Measurements from ENCODE around the gene LIMD2. TPM values are rescaled to one million over a fixed set of nuclear protein-coding genes. Genes with fewer than 3 reads are reported as not detected.

Gene LIMD2
- total and polyA plus RNA-seq, 2 of the 8 experiments (the other 6 are each of a cell fraction or from before 2014, with no cell fraction given), result 72.0 to 77.2 TPM

GRCh38 chr17:63741408-63742173, 41.7 kb upstream of the LIMD2 start, which contains the start of gene STRADA (continued):
- TF ChIP-seq CBX5 (IDR thresholded peaks at IDR 0.05; ENCODE audit: low read depth, low read length) (no peak), YY1 (IDR thresholded peaks at IDR 0.05; ENCODE audit: low read depth, low read length) (0 out of 2 replicates have a peak, but pooled peaks have one; percentile 8), CREB1 (IDR thresholded peaks at IDR 0.05) (peak; percentile 21), JUN (IDR thresholded peaks at IDR 0.05; ENCODE audit: low read depth, low read length) (no peak), MAFK (IDR thresholded peaks at IDR 0.05; ENCODE audit: low read depth, low read length) (no peak), ZNF274 (IDR thresholded peaks at IDR 0.05; ENCODE audit: borderline replicate concordance, extremely low read depth, low read length) (no peak), GTF2F1 (IDR thresholded peaks at IDR 0.05; ENCODE audit: borderline replicate concordance, low read depth, low read length) (no peak), TAF7 (optimal IDR thresholded peaks at IDR 0.05; ENCODE audit: borderline replicate concordance, low read depth, low read length) (no peak), BRCA1 (IDR thresholded peaks at IDR 0.05; ENCODE audit: low read depth, low read length) (no peak), USF2 (IDR thresholded peaks at IDR 0.05; ENCODE audit: low read length) (no peak), RXRA (IDR thresholded peaks at IDR 0.05; ENCODE audit: insufficient read depth, low read depth, low read length) (0 out of 2 replicates have a peak, but pooled peaks have one; percentile 6), SIN3A (conservative IDR thresholded peaks at IDR 0.05 in 1 of 2, IDR thresholded peaks at IDR 0.05 in 1 of 2; ENCODE audit: low read depth in 1 of 2, low read length in 2 of 2) (peak; percentile 49 to 69; a peak in 1 of 4 replicates), SAP30 (IDR thresholded peaks at IDR 0.05; ENCODE audit: insufficient read depth, insufficient replicate concordance, low read length) (no peak), POLR2AphosphoS5 (IDR thresholded peaks at IDR 0.05; ENCODE audit: low read depth, low read length) (peak; percentile 62), CEBPB (IDR thresholded peaks at IDR 0.05; ENCODE audit: low read depth, low read length) (no peak), POLR2A (IDR thresholded peaks at IDR 0.05; ENCODE audit: control extremely low read depth in 1 of 2, low read depth in 2 of 2, low read length in 2 of 2) (peak in 1 of 2 experiments; percentile 88; a peak in 2 of 3 replicates), TBP (IDR thresholded peaks at IDR 0.05; ENCODE audit: low read depth, low read length) (peak; percentile 73), KDM1A (IDR thresholded peaks at IDR 0.05; ENCODE audit: borderline replicate concordance, low read length) (no peak), EZH2 (IDR thresholded peaks at IDR 0.05; ENCODE audit: low read depth, low read length, severe bottlenecking) (no peak), SIX5 (IDR thresholded peaks at IDR 0.05; ENCODE audit: low read depth, low read length) (no peak), EGR1 (IDR thresholded peaks at IDR 0.05; ENCODE audit: borderline replicate concordance, low read depth, low read length) (peak; percentile 99), CHD2 (IDR thresholded peaks at IDR 0.05; ENCODE audit: low read length) (no peak)
- TF ChIP-seq, protein P1, sequence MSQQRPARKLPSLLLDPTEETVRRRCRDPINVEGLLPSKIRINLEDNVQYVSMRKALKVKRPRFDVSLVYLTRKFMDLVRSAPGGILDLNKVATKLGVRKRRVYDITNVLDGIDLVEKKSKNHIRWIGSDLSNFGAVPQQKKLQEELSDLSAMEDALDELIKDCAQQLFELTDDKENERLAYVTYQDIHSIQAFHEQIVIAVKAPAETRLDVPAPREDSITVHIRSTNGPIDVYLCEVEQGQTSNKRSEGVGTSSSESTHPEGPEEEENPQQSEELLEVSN (IDR thresholded peaks at IDR 0.05), result peak; percentile 94
